HG03066 (cell line): Measurements from ENCODE around the gene WDR59.
"Not testable (repeated sequence)": the region's sequence is repeated elsewhere in the genome, so short reads cannot be mapped to it uniquely, and the experiment has no call there.

Experiments
- ATAC-seq: cut with Tn5 transposase; IDR thresholded peaks from one replicate; pipeline ENCODE4 v1.9.1; 2021; ENCODE audit warnings: low read depth; ENCODE audit not compliant: unreplicated experiment

Gene WDR59

GRCh38 chr16:74868501-74868900 lies 116.4 kb downstream of the WDR59 start:
- no peak for ATAC-seq

- no peak for ATAC-seq
Observed at GRCh38 chr16:74868035-74868434, 116.9 kb downstream of the WDR59 start.

GRCh38 chr16:74867281-74867849 lies 117.6 kb downstream of the WDR59 start:
- no peak for ATAC-seq

GRCh38 chr16:74865922-74866598 lies 118.9 kb downstream of the WDR59 start:
- no peak for ATAC-seq

- no peak for ATAC-seq
Observed at GRCh38 chr16:74862743-74863244, 122.1 kb downstream of the WDR59 start.

- no peak for ATAC-seq
Observed at GRCh38 chr16:74852500-74852875, 132.4 kb downstream of the WDR59 start.

GRCh38 chr16:74850027-74850426 lies 134.9 kb downstream of the WDR59 start:
- no peak for ATAC-seq

GRCh38 chr16:74847202-74847601 lies 137.7 kb downstream of the WDR59 start:
- ATAC-seq, result no peak

GRCh38 chr16:74846714-74847113 lies 138.2 kb downstream of the WDR59 start:
- no peak for ATAC-seq

GRCh38 chr16:74844041-74844980 lies 140.6 kb downstream of the WDR59 start:
- ATAC-seq, result no peak

- not testable (repeated sequence) for ATAC-seq
Observed at GRCh38 chr16:74843381-74844035, 141.4 kb downstream of the WDR59 start.

- ATAC-seq, result no peak
Observed at GRCh38 chr16:74842413-74842812, 142.5 kb downstream of the WDR59 start.

- no peak for ATAC-seq
Observed at GRCh38 chr16:74841904-74842303, 143.0 kb downstream of the WDR59 start.

GRCh38 chr16:74841469-74841868 lies 143.5 kb downstream of the WDR59 start:
- ATAC-seq, result no peak

- ATAC-seq, result no peak
Observed at GRCh38 chr16:74837056-74837455, 147.9 kb downstream of the WDR59 start.

GRCh38 chr16:74836111-74836671 lies 148.7 kb downstream of the WDR59 start:
- no peak for ATAC-seq

GRCh38 chr16:74832228-74832627 lies 152.7 kb downstream of the WDR59 start:
- ATAC-seq, result no peak

GRCh38 chr16:74831467-74831866 lies 153.5 kb downstream of the WDR59 start:
- ATAC-seq, result no peak

GRCh38 chr16:74830648-74831047 lies 154.3 kb downstream of the WDR59 start:
- no peak for ATAC-seq

GRCh38 chr16:74829637-74830036 lies 155.3 kb downstream of the WDR59 start:
- no peak for ATAC-seq
